H1 (cell line): ENCODE data around the gene RFNG. TPM values are rescaled to one million over a fixed set of nuclear protein-coding genes. Genes with fewer than 3 reads are reported as not detected.

ENCODE experiments used
- CTCF ChIA-PET: fragments of 300-600 bp; sonication (Branson Sonifier 250); formaldehyde crosslinking; loops from one replicate; lab custom pipeline; 2021; ENCODE audit not compliant: partially characterized antibody; lab: Charles Lee
- POLR2A ChIA-PET: fragments of 300-600 bp; sonication (Branson Sonifier 250); formaldehyde crosslinking; loops from one replicate; lab custom pipeline; 2021; ENCODE audit warnings: inconsistent platforms; ENCODE audit not compliant: partially characterized antibody; lab: Charles Lee
- DNase-seq, 2 experiments: peaks; one replicate each; pipeline versions ENCODE4 v3.0.0 to v3.0.0-alpha.2; 2010 to 2022; ENCODE audit warnings: low spot score in 2 of 2, low read depth in 1 of 2, mixed read lengths in 1 of 2
- FAIRE-seq: peaks from 2 replicates; lab custom pipeline; 2011; peaks lifted over from hg19 to GRCh38; lab: Jason Lieb, UNC
- H2AFZ ChIP-seq: 2 replicates; pipeline ENCODE4 v1.8.1; 2012; ENCODE audit warnings: low read length, inconsistent platforms
- H2AK5ac ChIP-seq: 2 replicates; pipeline ENCODE4 v1.6.1; 2013; ENCODE audit warnings: low read depth, low read length
- H2BK120ac ChIP-seq: replicated peaks from 2 replicates; pipeline ENCODE3; 2013; ENCODE audit warnings: low read depth, low read length, inconsistent platforms
- H2BK12ac ChIP-seq: 2 replicates; pipeline ENCODE4 v1.6.1; 2013; ENCODE audit warnings: low read depth, low read length
- H2BK15ac ChIP-seq: 2 replicates; pipeline ENCODE4 v1.6.1; 2013; ENCODE audit warnings: low read length
- H2BK20ac ChIP-seq: 2 replicates; pipeline ENCODE4 v1.6.1; 2013; ENCODE audit warnings: low read length
- H2BK5ac ChIP-seq: 2 replicates; pipeline ENCODE4 v1.6.1; 2013; ENCODE audit warnings: low read depth, low read length
- H3K14ac ChIP-seq: 2 replicates; pipeline ENCODE4 v1.6.1; 2013; ENCODE audit warnings: inconsistent platforms; ENCODE audit not compliant: insufficient read length
- H3K18ac ChIP-seq: 2 replicates; pipeline ENCODE4 v1.6.1; 2013; ENCODE audit warnings: low read length; ENCODE audit errors: extremely low read depth
- H3K23ac ChIP-seq: 2 replicates; pipeline ENCODE4 v1.6.1; 2013; ENCODE audit warnings: inconsistent platforms; ENCODE audit not compliant: insufficient read length
- H3K23me2 ChIP-seq: 2 replicates; pipeline ENCODE4 v1.6.1; 2013; ENCODE audit warnings: low read depth, low read length
- H3K27ac ChIP-seq: 2 replicates; pipeline ENCODE4 v1.6.1; 2011; ENCODE audit warnings: low read depth, low read length, inconsistent platforms
- H3K27me3 ChIP-seq, 4 experiments: replicated peaks in 1 of 4; 1 replicate in 1 of 4; 2 replicates in 3 of 4; pipeline versions ENCODE4 v1.6.1 to v1.8.1; 2011 to 2013; ENCODE audit warnings: low read length in 3 of 4, mild to moderate bottlenecking in 3 of 4, inconsistent platforms in 2 of 4, mixed read lengths in 2 of 4, moderate library complexity in 1 of 4; ENCODE audit not compliant: control insufficient read depth in 3 of 4, insufficient read depth in 3 of 4; ENCODE audit errors: extremely low read depth in 1 of 4
- H3K36me3 ChIP-seq, 4 experiments: 2 replicates each; pipeline versions ENCODE4 v1.6.1 to v1.8.1; 2011 to 2013; ENCODE audit warnings: mild to moderate bottlenecking in 4 of 4, low read length in 3 of 4, moderate library complexity in 2 of 4, control low read depth in 1 of 4, inconsistent platforms in 1 of 4; ENCODE audit not compliant: insufficient read depth in 4 of 4, control insufficient read depth in 2 of 4
- H3K4ac ChIP-seq: replicated peaks from 2 replicates; pipeline ENCODE3; 2013; ENCODE audit warnings: low read length, low read depth, mixed read lengths, inconsistent platforms; ENCODE audit not compliant: insufficient read length
- H3K4me1 ChIP-seq, 4 experiments: replicated peaks in 1 of 4; 1 replicate in 1 of 4; 2 replicates in 3 of 4; pipeline versions ENCODE4 v1.6.1 to v1.8.1; 2011 to 2013; ENCODE audit warnings: low read length in 3 of 4, inconsistent platforms in 2 of 4, mixed read lengths in 1 of 4; ENCODE audit not compliant: insufficient read depth in 4 of 4, control insufficient read depth in 3 of 4
- H3K4me2 ChIP-seq, 2 experiments: 2 replicates each; pipeline versions ENCODE4 v1.6.1 to v1.8.1; 2011 to 2013; ENCODE audit warnings: low read depth in 2 of 2, low read length in 2 of 2, control low read depth in 1 of 2, inconsistent platforms in 1 of 2, mild to moderate bottlenecking in 1 of 2; ENCODE audit not compliant: insufficient read depth in 1 of 2
- H3K4me3 ChIP-seq, 4 experiments: fragments of 200-600, 300-600 bp in 1 of 4; sonication (generic), shearing (Covaris generic), sonication (Bioruptor Twin) in 1 of 4; 2 replicates each; pipeline versions ENCODE4 v1.5.1 to v1.8.1; 2011 to 2016; ENCODE audit warnings: low read length in 4 of 4, low read depth in 3 of 4, control low read depth in 2 of 4, inconsistent platforms in 2 of 4, mild to moderate bottlenecking in 2 of 4, mixed read lengths in 1 of 4, moderate library complexity in 1 of 4; ENCODE audit not compliant: insufficient read depth in 2 of 4; ENCODE audit errors: extremely low read depth in 1 of 4
- H3K56ac ChIP-seq: replicated peaks from 2 replicates; pipeline ENCODE3; 2013; ENCODE audit warnings: low read depth, mild to moderate bottlenecking, mixed read lengths, low read length, inconsistent platforms; ENCODE audit not compliant: insufficient read length
- H3K79me1 ChIP-seq: 2 replicates; pipeline ENCODE4 v1.6.1; 2013; ENCODE audit warnings: low read depth, low read length, control low read depth
- H3K79me2 ChIP-seq, 2 experiments: 2 replicates each; pipeline versions ENCODE4 v1.6.1 to v1.8.1; 2012 to 2013; ENCODE audit warnings: low read length in 2 of 2, mild to moderate bottlenecking in 2 of 2, inconsistent platforms in 1 of 2; ENCODE audit not compliant: insufficient read depth in 2 of 2, control insufficient read depth in 1 of 2
- H3K9ac ChIP-seq, 4 experiments: replicated peaks in 1 of 4; 1 replicate in 1 of 4; 2 replicates in 3 of 4; pipeline versions ENCODE4 v1.6.1 to v1.8.1; 2011 to 2013; ENCODE audit warnings: low read depth in 3 of 4, low read length in 3 of 4, control low read depth in 2 of 4, mild to moderate bottlenecking in 2 of 4, moderate library complexity in 2 of 4, inconsistent platforms in 1 of 4; ENCODE audit errors: extremely low read depth in 1 of 4
- H3K9me3 ChIP-seq, 2 experiments: 2 replicates each; pipeline versions ENCODE4 v1.6.1 to v1.8.1; 2012 to 2013; ENCODE audit warnings: mild to moderate bottlenecking in 2 of 2, moderate library complexity in 2 of 2, control low read depth in 1 of 2, inconsistent platforms in 1 of 2, low read depth in 1 of 2, low read length in 1 of 2, mixed read lengths in 1 of 2; ENCODE audit not compliant: insufficient read depth in 2 of 2
- H4K20me1 ChIP-seq, 2 experiments: replicated peaks in 1 of 2; 2 replicates each; pipeline versions ENCODE3 to v1.8.1; 2011 to 2013; ENCODE audit warnings: inconsistent platforms in 2 of 2, low read length in 2 of 2, mild to moderate bottlenecking in 1 of 2; ENCODE audit not compliant: insufficient read depth in 2 of 2, control insufficient read depth in 1 of 2
- H4K5ac ChIP-seq: 2 replicates; pipeline ENCODE4 v1.6.1; 2013; ENCODE audit warnings: low read length, low read depth, mixed read lengths, inconsistent platforms; ENCODE audit not compliant: insufficient read length
- H4K8ac ChIP-seq: 2 replicates; pipeline ENCODE4 v1.8.0; 2013; ENCODE audit warnings: mild to moderate bottlenecking, moderate library complexity, low read length, inconsistent platforms; ENCODE audit not compliant: insufficient read depth; ENCODE audit errors: extremely low read depth
- H4K91ac ChIP-seq: replicated peaks from 2 replicates; pipeline ENCODE3; 2013; ENCODE audit warnings: low read length, mixed read lengths, inconsistent platforms; ENCODE audit not compliant: insufficient read length
- BACH1 ChIP-seq: IDR thresholded peaks from 2 replicates; pipeline ENCODE4 v1.6.1; 2012; ENCODE audit warnings: low read length, improper control_type of control experiment
- RAD21 ChIP-seq, 2 experiments: IDR thresholded peaks in 1 of 2; conservative IDR thresholded peaks in 1 of 2; 2 replicates each; pipeline ENCODE4 v1.6.1; 2011; ENCODE audit warnings: low read depth in 2 of 2, low read length in 2 of 2, improper control_type of control experiment in 1 of 2, inconsistent platforms in 1 of 2, mild to moderate bottlenecking in 1 of 2, moderate library complexity in 1 of 2
- SP1 ChIP-seq: IDR thresholded peaks from 2 replicates; pipeline ENCODE4 v1.6.1; 2011; ENCODE audit warnings: low read depth, low read length
- WGBS, 2 experiments: shearing (Covaris generic) in 1 of 2; methylation state at CpG; one replicate each; pipeline versions ENCODE4 v1.1.6 to v1.1.7; 2013 to 2015; ENCODE audit warnings: low lambda C conversion rate in 2 of 2, mixed read lengths in 2 of 2, inconsistent platforms in 1 of 2, low coverage in 1 of 2, missing lambda C conversion rate in 1 of 2; ENCODE audit not compliant: insufficient replicate concordance in 2 of 2, insufficient coverage in 1 of 2, insufficient read length in 1 of 2; ENCODE audit errors: extremely low coverage in 1 of 2, missing lambda C conversion rate in 1 of 2; 5-methylcytosine and 5-hydroxymethylcytosine counted together
- polyA plus RNA-seq, 7 experiments: library from polyadenylated mRNA; depleted of rRNA in 3 of 7; stranded (reverse) in 5 of 7; unstranded in 2 of 7; fragments of >200 nt in 5 of 7; fragments of 200-250 nt in 2 of 7; gene quantifications; 1 replicate in 5 of 7; 2 replicates in 1 of 7; 4 replicates in 1 of 7; pipeline versions ENCODE4 v1.2.1 to v1.2.3, GENCODE V29; 2011 to 2013; ENCODE audit warnings: missing spikeins in 2 of 7, mixed read lengths in 2 of 7
- total RNA-seq: library from RNA; stranded (reverse); fragmentation: NEBNext Ultra II Directional; extraction: Animal tissue kit (Norgen Biotek cat#: 25700); gene quantifications from 2 replicates; pipeline ENCODE4 v1.2.1, GENCODE V29; 2021
- TF ChIP-seq, protein P1 (sequence below), 3 experiments: IDR thresholded peaks; 1 replicate in 2 of 3; 2 replicates in 1 of 3; pipeline versions ENCODE4 v1.5.1 to v1.6.1; 2011; ENCODE audit warnings: low read length in 3 of 3, mild to moderate bottlenecking in 3 of 3, inconsistent platforms in 2 of 3, low read depth in 1 of 3, moderate library complexity in 1 of 3; ENCODE audit not compliant: insufficient read depth in 1 of 3; ENCODE audit errors: control extremely low read depth in 1 of 3
- TF ChIP-seq, protein P2 (sequence below): IDR thresholded peaks from 2 replicates; pipeline ENCODE4 v1.6.1; 2012; ENCODE audit warnings: inconsistent platforms
- TF ChIP-seq, protein P3 (sequence below): IDR thresholded peaks from 2 replicates; pipeline ENCODE4 v1.6.1; 2012; ENCODE audit warnings: low read length, inconsistent platforms

RFNG gene
- total and polyA plus RNA-seq, 2 of the 8 experiments (the other 6 are each of a cell fraction or from before 2014, with no cell fraction given): 26.7 to 28.4 TPM

DNA sequence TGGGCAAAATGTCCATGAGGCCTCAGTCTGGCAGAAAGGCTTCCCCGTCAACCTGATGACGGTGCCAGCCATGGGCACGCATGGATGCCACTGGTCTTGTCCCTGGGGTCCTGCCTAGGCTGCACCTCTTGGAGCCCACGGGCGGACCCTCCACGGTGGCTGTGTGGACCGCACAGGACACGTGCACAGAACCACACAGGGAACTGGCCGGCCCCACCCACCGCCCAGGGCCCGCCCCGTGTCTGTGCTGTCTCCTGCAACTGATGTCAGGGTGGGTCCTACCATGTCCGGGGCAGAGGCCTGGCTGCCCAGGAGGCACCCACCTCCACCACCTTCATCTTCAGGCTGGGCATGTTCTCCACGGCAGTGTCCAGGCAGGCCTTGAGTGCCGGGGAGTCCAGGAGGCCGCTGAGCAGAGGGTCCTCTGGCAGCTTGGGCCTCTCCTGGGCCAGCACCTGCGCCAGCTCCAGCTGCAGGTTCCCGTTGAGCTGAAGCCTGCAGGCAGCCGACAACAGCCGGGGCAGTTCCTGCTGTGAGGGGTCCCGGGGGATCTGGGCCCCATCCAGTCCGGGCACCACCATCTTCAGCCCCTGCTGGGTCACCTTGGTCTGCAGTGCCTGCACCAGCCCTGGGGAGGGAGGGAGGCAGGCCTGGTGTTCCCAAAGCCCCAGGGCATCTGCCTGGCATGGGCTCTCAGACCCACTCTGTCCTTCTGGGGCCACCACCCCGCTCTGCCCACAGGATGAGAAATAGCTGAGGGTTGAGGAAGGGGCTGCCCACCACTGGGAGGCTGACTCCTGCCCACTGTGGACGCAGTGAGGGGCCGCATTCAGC lies 34.5 kb upstream of the RFNG start:
- Histone ChIP-seq H3K14ac (no peak overlapping the region), H3K18ac (no peak overlapping the region), H3K9me3 (no peaks in the 10 kb centered on the region), H2AK5ac (no peak overlapping the region), H4K8ac (peak overlapping the region; percentile 51; the same call in 1 of the 2 replicates), H3K27ac (no peak overlapping the region), H3K36me3 (peaks cover 67 to 98% (median 92%) of the 10 kb centered on the region in 4 experiments), H4K5ac (no peak overlapping the region), H3K27me3 (no peaks in the 10 kb centered on the region), H4K91ac (no peak overlapping the region), H2BK120ac (no peak overlapping the region), H2BK20ac (no peak overlapping the region), H4K20me1 (peaks cover 23 to 78% of the 10 kb centered on the region in 2 experiments), H3K4me1 (no peaks in the 10 kb centered on the region), H3K4me2 (no peak overlapping the region), H2BK12ac (no peak overlapping the region), H3K9ac (no peak overlapping the region), H3K23ac (no peak overlapping the region), H3K79me2 (no peaks in the 10 kb centered on the region), H3K23me2 (no peaks in the 10 kb centered on the region), H2AFZ (no peak overlapping the region), H2BK5ac (no peak overlapping the region), H3K79me1 (peaks cover 5% of the 10 kb centered on the region; the same call in 1 of the 2 replicates), H3K4ac (no peak overlapping the region), H3K56ac (no peak overlapping the region), H3K4me3 (no peak overlapping the region), H2BK15ac (no peak overlapping the region)
- POLR2A ChIA-PET: interaction anchor here (0.8 to 8.8 kb wide), 8 partner anchors 8 to 89 kb away, joined by 3 to 105 read pairs (median 4); partner anchors contain the start of genes DUS1L, FASN and GPS1
- 96% methylated on average over 15 of the region's 25 CpGs; no CpG with 5 or more reads in 1 of the 2 experiments for WGBS, 2 experiments
- DNase-seq: no peak
- no peak for FAIRE-seq
- CTCF ChIA-PET: interaction anchor here (0.9 to 2.4 kb wide), 4 partner anchors 9 to 68 kb away, joined by 3 to 8 read pairs (median 4); no protein-coding TSS in a partner anchor
- TF ChIP-seq, protein P1, sequence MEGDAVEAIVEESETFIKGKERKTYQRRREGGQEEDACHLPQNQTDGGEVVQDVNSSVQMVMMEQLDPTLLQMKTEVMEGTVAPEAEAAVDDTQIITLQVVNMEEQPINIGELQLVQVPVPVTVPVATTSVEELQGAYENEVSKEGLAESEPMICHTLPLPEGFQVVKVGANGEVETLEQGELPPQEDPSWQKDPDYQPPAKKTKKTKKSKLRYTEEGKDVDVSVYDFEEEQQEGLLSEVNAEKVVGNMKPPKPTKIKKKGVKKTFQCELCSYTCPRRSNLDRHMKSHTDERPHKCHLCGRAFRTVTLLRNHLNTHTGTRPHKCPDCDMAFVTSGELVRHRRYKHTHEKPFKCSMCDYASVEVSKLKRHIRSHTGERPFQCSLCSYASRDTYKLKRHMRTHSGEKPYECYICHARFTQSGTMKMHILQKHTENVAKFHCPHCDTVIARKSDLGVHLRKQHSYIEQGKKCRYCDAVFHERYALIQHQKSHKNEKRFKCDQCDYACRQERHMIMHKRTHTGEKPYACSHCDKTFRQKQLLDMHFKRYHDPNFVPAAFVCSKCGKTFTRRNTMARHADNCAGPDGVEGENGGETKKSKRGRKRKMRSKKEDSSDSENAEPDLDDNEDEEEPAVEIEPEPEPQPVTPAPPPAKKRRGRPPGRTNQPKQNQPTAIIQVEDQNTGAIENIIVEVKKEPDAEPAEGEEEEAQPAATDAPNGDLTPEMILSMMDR (IDR thresholded peaks at IDR 0.05; ENCODE audit: control extremely low read depth in 1 of 3, insufficient read depth in 1 of 3, low read depth in 1 of 3, low read length in 3 of 3): no peak
- TF ChIP-seq, protein P2, sequence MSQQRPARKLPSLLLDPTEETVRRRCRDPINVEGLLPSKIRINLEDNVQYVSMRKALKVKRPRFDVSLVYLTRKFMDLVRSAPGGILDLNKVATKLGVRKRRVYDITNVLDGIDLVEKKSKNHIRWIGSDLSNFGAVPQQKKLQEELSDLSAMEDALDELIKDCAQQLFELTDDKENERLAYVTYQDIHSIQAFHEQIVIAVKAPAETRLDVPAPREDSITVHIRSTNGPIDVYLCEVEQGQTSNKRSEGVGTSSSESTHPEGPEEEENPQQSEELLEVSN: no peak
- TF ChIP-seq RAD21 (IDR thresholded peaks at IDR 0.05 in 1 of 2, conservative IDR thresholded peaks at IDR 0.05 in 1 of 2; ENCODE audit: low read depth in 2 of 2, low read length in 2 of 2) (no peak), SP1 (no peak), BACH1 (no peak)
- TF ChIP-seq, protein P3, sequence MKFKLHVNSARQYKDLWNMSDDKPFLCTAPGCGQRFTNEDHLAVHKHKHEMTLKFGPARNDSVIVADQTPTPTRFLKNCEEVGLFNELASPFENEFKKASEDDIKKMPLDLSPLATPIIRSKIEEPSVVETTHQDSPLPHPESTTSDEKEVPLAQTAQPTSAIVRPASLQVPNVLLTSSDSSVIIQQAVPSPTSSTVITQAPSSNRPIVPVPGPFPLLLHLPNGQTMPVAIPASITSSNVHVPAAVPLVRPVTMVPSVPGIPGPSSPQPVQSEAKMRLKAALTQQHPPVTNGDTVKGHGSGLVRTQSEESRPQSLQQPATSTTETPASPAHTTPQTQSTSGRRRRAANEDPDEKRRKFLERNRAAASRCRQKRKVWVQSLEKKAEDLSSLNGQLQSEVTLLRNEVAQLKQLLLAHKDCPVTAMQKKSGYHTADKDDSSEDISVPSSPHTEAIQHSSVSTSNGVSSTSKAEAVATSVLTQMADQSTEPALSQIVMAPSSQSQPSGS: no peak
